ENCODE data around the gene HOXD10. TPM values are rescaled to one million over a fixed set of nuclear protein-coding genes. Genes with fewer than 3 reads are reported as not detected.
A peak's percentile ranks its signal among the peaks of the same experiment; 100 is the strongest.

Gene HOXD10
- not detected for total RNA-seq
- not detected for polyA plus RNA-seq
- long read RNA-seq, donor 1: 0 reads
- long read RNA-seq, donor 2: 0 reads
- long read RNA-seq, donor 3: 0 reads

- Histone ChIP-seq H3K4me3 (no peak within 1 kb of the TSS), H3K27me3 (peaks cover 67 to 100% (median 100%) of the 10 kb centered on the region in 7 donors), H3K27ac (no peak within 1 kb of the TSS), H3K36me3 (no peaks in the 10 kb centered on the region), H3K4me1 (peaks cover 0 to 5% (median 0%) of the 10 kb centered on the region in 9 donors), H3K9me3 (no peaks in the 10 kb centered on the region)
- ATAC-seq (peak in 3 of 8 donors; percentile 38 to 53 (median 39)), DNase-seq (no peak)
- intact Hi-C loops (cut with DNase I): no loop called here
- peak in 1 of 9 donors; percentile 8 for TF ChIP-seq CTCF (IDR thresholded peaks at IDR 0.05)
- WGBS, 2 donors: 3 to 6% methylated on average over 57 to 66 of the region's 66 CpGs
Measured at GRCh38 chr2:176115883-176116813, at the start of gene HOXD10. Gene HOXD10 (plus strand): TSS chr2:176116778. CDS start chr2:176116834, 56 bp downstream.

GRCh38 chr2:176067589-176068418 is 48.8 kb upstream of the HOXD10 start:
- intact Hi-C loops (cut with DNase I): loop anchor here in 1 of 10 donors (2.0 kb wide), 1 partner anchor 55 kb away; the partner anchor contains the start of gene HOXD9
- ATAC-seq (peak in 5 of 8 donors; percentile 34 to 62 (median 47)), DNase-seq (no peak)
- no peak overlapping the region for H3K27ac ChIP-seq
- WGBS, 2 donors: 14 to 19% methylated on average over 38 of the region's 38 CpGs
- H3K4me1 ChIP-seq: peaks cover 0 to 26% (median 17%) of the 10 kb centered on the region in 9 donors
- H3K9me3 ChIP-seq: no peaks in the 10 kb centered on the region
- peaks cover 43 to 100% (median 97%) of the 10 kb centered on the region in 7 donors for H3K27me3 ChIP-seq
- no peak for TF ChIP-seq CTCF (IDR thresholded peaks at IDR 0.05)
- peak overlapping the region in 8 of 10 donors; percentile 18 to 42 (median 32) for H3K4me3 ChIP-seq
- no peaks in the 10 kb centered on the region for H3K36me3 ChIP-seq

GRCh38 chr2:176068419-176068832 is 48.2 kb upstream of the HOXD10 start:
- no peak for ATAC-seq
- DNase-seq: no peak
- Histone ChIP-seq H3K27ac (no peak overlapping the region), H3K4me1 (peaks cover 0 to 26% (median 18%) of the 10 kb centered on the region in 9 donors), H3K27me3 (peaks cover 43 to 100% (median 98%) of the 10 kb centered on the region in 7 donors), H3K4me3 (no peak overlapping the region), H3K9me3 (no peaks in the 10 kb centered on the region), H3K36me3 (no peaks in the 10 kb centered on the region)
- 10 to 11% methylated on average over 30 of the region's 30 CpGs for WGBS, 2 donors
- intact Hi-C loops (cut with DNase I): loop anchor here in 1 of 10 donors (2.0 kb wide), 1 partner anchor 54 kb away; the partner anchor contains the start of gene HOXD9
- no peak for TF ChIP-seq CTCF (IDR thresholded peaks at IDR 0.05)

All from heart right ventricle (tissue), 16 donors.